Cortex of kidney (tissue), 1 donor: ENCODE measurements around the gene SLC16A9.

Experiments
- DNase-seq: peaks from one replicate; lab custom pipeline; 2025; lab: John Stamatoyannopoulos, UW

The SLC16A9 gene

DNA sequence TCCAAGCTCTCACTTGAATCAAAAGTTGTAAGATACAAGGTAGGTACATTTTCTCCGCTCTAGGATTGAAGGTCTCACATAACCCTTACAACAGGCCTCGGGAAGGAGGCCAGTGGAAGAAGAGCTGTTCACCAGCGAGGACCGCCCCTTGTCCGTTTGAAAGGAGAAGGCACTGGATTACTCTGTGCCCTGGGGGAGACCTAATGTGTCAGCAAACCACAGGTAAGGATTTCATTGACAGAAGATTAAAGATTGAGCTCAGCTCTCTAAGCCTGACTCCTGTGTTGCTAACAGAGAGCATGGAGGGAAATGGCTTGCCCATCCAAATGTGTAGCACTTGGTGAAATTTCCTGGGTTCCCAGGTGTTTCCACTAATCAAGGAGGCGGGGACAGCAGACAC lies 81.2 kb downstream of the SLC16A9 start:
- DNase-seq, result no peak

DNA sequence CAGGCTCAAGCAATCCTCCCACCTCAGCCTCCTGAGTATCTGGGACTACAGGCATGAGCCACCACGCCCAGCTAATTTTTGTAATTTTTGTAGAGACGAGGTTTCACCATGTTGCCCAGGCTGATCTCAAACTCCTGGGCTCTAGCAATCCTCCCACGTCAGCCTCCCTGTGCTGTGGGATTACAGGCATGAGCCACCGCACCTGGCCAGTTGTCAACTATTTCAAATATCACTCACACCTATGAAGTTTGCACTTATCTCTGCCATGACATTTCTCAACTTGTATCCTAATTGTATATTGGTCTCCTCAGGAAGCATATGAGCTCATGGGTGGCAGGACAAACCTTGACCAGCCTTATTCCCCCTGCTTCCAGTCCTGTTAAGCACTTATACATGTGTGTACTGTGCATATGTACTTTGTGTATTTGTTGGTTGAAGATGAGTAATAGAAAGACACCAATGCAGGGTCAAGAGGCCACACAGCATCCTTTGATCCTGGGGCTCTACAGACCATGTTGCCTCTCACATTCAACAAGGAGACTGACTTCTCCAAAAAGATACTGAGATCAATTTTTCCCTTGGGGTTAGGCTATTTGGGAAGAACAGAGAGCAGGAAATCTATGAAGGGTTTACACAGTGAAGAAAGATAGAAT lies 82.2 kb downstream of the SLC16A9 start:
- no peak for DNase-seq

DNA sequence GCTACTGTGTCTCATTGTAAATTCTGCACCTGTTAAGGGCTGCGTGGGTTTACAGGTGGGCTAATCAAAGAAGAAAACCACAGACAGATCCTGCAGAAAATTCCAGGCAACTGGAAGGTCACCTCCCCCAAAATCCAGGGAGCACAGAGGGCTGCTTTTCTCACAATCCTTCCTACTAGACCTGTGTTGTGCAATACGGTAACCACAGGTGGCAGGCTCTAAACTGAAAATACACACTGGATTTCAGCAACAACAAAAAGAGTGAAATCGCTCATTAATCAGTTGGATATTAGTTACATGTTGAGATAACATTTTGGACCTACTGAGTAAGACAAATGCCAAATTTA lies 83.2 kb downstream of the SLC16A9 start:
- no peak for DNase-seq

DNA sequence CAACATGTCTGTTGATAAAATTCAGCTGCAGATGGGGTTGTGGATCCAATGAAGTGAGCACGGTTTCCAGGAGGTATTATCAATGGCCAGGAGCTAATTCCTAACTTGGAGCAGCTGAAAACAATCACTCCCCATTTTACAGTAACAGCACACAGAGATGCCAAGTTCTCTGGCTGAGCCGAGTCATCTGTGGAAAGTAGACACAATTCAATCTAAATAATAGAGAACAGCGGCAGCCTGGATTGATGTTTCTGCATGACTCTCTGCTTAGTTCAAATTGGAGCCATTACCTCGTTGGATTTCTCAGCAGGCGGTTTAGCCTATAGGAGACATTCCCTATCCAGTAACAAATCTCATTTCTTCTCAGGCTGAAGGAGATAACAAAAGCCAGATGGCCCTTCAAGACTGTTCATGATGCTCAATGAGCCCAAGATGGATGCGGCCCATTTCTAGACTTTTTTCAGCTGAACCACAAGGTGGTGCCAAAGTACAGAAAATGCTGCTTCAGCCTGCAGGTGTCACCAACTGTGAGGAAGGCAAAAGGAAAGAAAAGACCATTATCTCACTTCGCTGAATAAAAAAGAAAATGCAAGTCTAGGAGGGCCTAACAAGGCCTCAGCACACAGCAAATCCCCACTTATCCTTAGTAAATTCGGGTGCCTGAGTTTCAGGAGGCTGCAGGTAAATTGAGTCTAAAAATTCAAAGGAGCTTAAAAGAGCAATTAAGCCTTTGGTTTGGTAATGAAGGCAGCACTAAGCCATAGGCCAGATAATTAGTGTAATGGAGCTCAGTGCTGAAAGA lies 83.7 kb downstream of the SLC16A9 start:
- DNase-seq, result no peak

DNA sequence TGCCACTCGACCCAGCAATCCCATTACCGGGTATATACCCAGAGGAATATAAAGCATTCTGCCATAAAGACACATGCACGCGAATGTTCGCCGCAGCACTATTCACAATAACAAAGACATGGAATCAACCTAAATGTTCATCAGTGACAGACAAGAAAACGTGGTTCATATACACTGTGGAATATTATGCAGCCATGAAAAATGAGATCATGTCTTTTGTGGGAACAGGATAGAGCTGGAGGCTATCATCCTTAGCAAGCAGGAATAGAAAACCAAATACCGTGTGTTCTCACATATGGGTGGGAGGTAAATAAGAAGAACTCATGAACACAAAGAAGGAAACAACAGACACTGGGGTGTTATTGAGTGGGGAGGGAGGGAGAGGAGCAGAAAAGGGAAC lies 84.7 kb downstream of the SLC16A9 start:
- no peak for DNase-seq

DNA sequence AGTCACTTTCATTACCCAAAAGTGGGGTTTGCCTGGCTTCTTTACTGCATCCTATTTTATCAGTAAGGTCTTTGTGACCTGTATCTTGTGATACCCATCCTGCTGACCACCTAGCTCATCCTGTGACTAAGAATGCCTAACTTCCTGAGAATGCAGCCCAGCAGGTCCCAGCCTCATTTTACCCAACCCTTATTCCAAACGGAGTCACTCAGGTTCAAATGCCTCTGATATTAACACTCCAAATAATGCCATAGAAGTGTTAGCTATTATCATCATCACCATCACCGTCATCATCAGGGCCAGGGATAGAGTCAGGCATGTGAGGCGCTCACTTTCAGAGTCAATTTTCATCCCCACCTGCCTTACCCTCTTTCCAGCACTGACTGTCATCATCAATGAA lies 85.5 kb downstream of the SLC16A9 start:
- no peak for DNase-seq

DNA sequence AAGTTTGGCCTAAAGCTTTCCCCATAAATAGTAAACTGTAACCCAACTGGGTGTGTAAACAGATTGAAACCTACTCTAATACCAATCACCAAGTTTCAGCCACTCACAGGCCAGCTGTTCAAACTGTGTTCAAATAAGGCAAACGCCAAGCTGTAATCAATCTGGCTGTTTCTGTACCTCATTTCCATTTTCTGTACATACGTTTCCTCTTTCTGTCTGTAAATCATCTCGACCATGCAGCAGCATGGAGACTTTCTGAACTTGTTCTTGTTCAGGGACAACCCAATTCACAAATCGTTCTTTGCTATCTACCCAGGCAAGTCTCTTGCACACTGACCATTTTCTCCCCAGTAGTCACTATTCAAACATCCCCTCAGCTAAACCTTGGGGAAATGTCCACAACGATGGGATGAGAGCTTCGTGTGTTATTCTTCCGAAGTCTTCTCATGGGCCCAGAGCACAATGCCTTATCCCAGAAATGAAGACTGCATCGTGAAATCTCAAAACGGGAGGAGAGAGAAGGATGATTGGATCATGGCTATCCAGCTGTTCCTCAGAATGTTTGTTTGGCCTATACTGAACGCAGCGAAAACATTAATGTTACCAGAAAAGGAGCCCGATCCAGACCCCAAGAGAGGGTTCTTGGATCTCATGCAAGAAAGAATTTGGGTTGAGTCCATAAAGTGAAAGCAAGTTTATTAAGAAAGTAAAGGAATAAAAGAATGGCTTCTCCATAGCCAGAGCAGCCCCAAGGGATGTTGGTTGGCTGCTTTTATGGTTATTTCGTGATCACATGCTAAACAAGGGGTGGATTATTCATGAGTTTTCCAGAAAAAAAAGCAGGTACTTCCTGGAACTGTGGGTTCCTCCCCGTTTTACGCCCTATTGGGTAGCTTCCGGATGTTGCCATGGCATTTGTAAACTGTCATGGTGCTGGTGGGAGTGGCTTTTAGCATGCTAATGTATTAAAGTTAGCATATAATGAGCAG lies 86.2 kb downstream of the SLC16A9 start:
- DNase-seq, result no peak

DNA sequence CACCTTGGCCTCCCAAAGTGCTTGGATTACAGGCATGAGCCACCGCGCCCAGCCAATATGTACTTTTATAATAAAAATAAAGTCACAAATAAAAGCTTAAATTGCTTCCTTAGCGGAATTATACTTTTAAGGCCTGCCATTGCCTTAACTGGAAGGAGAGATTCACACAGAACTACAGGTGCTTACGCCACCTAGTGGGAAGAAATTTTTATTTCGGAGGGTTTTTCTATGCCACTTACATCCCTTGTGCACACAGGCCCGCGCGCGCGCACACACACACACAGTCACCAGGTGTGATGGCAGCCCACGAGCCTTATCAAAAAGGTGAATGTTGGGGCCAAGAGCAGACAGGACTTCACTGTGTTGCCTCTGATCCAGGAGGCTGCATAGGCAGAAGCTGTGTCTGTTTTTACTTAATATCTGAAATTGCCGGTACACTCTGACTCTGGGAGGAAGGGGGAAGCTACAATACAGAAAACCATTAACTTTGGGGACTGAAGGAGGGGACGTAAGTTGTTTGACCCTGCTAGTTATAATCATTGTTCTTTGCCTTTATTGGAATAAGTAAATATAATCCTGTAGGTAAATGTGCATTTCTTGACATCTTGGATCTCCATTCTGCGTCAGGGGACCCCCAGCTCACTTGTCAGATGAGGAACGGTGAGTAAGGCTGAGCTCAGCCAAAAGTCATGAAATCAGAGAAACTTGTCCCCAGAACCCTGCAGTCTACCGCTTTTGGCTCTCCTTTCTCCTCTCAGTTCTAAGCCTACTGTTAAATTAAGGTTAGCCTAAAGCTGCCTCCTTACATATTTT lies 87.1 kb downstream of the SLC16A9 start:
- no peak for DNase-seq

DNA sequence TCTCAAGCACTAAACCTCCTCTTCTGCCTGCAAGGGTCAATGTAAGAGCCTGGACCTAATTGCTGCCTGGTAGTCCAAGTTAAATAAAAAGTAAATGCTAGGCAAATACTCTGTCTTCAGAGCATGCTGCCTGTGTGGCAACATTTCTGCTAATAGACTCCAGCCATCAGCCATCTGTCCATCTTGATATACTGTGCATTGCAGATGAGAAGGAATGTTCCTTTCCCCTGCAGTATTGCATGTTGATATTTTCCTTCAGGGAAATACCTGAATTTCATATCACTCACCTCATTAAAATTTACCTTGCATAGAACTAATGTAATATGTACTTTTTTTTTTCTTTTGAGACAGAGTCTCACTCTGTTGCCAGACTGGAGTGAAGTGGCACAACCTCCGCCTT lies 87.9 kb downstream of the SLC16A9 start:
- no peak for DNase-seq

DNA sequence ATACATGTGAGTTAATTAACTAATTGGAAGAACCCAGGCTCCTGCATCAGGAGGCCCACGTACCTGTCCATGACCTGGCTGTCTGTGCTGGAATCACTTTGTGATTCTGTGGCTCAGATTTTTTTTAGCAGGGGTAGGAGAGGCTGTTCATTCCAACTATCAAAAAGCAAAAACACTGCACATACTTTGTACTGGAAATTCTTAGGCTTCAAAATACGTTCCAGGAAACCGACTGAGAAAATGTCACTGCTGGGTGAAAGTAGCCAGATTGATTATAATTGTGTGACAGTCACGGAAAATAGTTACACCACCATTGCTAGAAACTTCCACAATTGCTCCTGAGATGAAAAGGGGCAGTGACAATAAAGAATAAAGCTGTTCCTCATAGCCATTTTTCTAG lies 91.0 kb downstream of the SLC16A9 start:
- no peak for DNase-seq

DNA sequence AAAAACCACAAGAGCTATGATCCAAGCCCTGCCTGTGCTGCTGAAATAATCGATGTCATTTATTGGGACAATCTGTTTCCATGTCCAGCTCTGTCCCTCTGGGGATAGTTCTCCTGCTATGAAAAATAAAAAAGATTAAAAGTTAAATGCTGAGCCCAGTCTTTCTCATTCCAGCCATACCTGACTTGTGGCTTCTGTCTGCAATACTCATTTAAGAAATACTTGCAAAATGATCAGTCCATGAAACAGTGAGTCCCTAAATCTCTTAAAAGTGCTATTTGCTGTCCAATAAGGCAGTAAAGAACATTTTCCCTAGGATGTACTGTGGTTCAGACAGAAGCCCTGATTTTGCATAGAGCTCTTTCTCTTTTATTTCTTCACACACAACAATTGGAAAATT lies 91.7 kb downstream of the SLC16A9 start:
- DNase-seq, result no peak

DNA sequence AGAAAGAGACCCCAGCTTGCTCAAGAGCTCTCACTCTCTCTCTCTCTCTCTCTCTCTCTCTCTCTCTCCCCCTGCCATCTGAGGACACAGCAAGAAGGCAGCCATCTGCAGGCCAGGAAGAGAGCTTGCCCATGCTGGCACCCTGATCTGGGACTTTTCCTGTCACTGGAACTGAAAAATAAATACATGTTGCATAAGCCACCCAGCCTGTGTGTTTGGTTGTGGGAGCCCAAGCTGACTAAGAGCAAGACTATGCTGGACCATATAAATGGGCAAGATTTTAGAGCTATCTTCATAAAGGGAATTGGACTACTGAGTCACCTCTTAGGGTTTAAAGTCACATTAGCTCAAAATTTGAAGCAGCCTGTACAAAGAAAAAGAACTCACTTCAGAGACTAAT lies 98.6 kb downstream of the SLC16A9 start:
- DNase-seq, result no peak

DNA sequence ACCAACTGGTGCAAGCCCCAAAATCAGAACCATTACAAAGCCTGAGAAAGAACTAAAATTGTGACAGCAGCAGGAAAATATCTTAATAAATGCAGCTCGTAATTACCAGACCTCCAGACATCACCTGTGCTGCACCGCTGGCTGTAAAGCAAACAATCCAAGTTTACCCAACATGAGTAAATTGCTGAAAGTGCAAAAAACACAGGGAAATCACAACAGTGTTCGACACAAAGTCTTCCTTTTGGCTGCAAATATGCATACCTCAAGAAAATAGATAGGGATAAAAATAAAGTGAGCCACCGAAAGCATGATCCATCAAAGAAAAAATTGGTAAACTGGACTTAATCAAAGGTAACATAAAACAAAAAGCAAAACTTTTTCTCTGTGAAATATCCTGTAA lies 101.7 kb downstream of the SLC16A9 start:
- DNase-seq, result no peak

DNA sequence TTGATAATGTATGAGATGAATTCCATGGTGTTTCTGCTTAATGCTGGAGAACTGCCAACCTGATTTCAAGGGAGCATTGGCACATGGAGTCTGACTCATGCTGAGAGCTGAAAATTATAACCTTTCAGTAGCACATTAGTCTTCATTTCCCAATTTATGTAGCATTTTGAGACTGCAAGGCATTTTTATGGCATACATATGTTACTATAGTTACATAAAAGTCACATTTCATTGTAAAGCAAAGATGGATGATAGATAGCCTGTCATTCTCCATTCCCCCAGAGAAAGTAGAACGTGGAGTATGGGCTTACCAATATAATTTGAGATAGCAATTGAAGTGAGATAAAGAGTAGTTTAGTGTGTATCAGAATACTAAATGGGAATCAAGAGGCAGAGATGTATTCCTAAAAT lies 103.1 kb downstream of the SLC16A9 start:
- no peak for DNase-seq

DNA sequence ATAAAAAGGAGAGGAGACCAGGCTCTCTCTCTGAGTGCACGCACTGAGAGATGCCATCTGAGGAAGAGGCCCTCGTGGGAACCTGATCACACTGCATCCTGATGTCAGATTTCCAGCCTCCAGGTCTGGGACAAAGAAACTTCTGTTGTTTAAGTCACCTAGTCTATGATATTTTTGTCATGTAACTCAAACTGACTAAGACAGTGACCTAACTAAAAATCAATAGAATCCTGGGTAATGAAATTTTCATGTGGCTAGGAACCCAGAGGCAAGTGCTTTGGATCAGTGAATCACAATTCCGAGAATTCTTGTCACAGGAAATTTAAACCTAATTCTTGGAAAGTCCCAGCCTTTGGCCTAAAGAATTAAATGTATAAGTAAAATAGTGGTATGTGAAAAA lies 107.7 kb downstream of the SLC16A9 start:
- no peak for DNase-seq
